HEK293 (cell line): Measurements from ENCODE around the gene FUOM.

Experiments
- ZNF239 ChIP-seq: fragments of 450-650 bp; formaldehyde crosslinking; IDR thresholded peaks from 2 replicates; pipeline ENCODE4 v1.5.1; 2016; ENCODE audit warnings: missing biosample characterization, missing genetic modification characterization
- ZNF510 ChIP-seq: fragments of 450-650 bp; formaldehyde crosslinking; IDR thresholded peaks from 2 replicates; pipeline ENCODE4 v1.5.1; 2018; ENCODE audit warnings: mild to moderate bottlenecking, missing genetic modification characterization, missing biosample characterization; ENCODE audit not compliant: insufficient replicate concordance
- ZNF549 ChIP-seq: fragments of 450-650 bp; IDR thresholded peaks from 2 replicates; pipeline ENCODE4 v1.5.1; 2018; ENCODE audit warnings: missing biosample characterization, missing genetic modification characterization, mild to moderate bottlenecking, inconsistent platforms, moderate library complexity
- TF ChIP-seq, protein P1 (sequence below): fragments of 450-650 bp; formaldehyde crosslinking; IDR thresholded peaks from 2 replicates; pipeline ENCODE4 v1.5.1; 2016; ENCODE audit warnings: missing biosample characterization, missing genetic modification characterization
- TF ChIP-seq, protein P2 (sequence below): fragments of 450-650 bp; formaldehyde crosslinking; IDR thresholded peaks from 2 replicates; pipeline ENCODE4 v1.5.1; 2016; ENCODE audit warnings: missing biosample characterization, missing genetic modification characterization, low read depth
- TF ChIP-seq, protein P3 (sequence below): fragments of 450-650 bp; formaldehyde crosslinking; conservative IDR thresholded peaks from 2 replicates; pipeline ENCODE4 v1.5.1; 2016; ENCODE audit warnings: low read depth, missing biosample characterization, missing genetic modification characterization

DNA sequence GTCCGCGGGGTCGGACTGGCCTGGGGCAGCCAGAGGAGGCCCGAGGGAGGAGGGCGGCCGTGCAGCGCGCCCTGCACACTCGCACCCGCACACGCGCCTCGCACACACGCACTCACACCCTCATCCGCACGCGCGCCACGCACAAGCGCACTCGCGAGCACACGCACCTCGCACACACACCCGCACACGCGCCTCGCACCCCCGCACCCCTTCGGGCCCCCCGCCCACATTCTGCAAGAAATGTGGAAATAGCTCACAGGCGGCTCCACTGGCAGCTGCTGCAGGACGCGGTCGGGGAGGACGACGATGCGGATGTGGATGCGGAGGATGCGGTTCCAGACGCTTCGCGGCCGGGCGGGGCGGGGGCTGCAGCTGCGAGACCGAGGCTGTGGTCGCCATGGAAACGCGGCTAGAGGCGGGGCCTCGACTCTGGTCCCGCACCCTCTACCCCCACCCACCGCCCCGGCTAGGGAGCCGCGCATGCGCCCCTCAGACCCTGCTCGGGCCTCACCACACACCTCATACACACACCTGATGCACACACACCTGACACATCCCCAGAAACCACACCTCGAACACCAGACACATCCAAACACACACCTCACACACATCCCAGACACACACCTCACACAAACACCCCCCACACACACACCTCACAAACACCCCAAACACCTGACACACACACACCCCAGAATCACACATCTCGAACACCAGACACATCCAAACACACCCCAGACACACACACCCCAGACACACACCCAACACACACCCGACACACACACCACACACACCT lies 21.0 kb downstream of the FUOM start, which contains the start of gene CALY:
- TF ChIP-seq, protein P1, sequence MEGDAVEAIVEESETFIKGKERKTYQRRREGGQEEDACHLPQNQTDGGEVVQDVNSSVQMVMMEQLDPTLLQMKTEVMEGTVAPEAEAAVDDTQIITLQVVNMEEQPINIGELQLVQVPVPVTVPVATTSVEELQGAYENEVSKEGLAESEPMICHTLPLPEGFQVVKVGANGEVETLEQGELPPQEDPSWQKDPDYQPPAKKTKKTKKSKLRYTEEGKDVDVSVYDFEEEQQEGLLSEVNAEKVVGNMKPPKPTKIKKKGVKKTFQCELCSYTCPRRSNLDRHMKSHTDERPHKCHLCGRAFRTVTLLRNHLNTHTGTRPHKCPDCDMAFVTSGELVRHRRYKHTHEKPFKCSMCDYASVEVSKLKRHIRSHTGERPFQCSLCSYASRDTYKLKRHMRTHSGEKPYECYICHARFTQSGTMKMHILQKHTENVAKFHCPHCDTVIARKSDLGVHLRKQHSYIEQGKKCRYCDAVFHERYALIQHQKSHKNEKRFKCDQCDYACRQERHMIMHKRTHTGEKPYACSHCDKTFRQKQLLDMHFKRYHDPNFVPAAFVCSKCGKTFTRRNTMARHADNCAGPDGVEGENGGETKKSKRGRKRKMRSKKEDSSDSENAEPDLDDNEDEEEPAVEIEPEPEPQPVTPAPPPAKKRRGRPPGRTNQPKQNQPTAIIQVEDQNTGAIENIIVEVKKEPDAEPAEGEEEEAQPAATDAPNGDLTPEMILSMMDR (tag by site-specific recombination), result no peak
- TF ChIP-seq, protein P2, sequence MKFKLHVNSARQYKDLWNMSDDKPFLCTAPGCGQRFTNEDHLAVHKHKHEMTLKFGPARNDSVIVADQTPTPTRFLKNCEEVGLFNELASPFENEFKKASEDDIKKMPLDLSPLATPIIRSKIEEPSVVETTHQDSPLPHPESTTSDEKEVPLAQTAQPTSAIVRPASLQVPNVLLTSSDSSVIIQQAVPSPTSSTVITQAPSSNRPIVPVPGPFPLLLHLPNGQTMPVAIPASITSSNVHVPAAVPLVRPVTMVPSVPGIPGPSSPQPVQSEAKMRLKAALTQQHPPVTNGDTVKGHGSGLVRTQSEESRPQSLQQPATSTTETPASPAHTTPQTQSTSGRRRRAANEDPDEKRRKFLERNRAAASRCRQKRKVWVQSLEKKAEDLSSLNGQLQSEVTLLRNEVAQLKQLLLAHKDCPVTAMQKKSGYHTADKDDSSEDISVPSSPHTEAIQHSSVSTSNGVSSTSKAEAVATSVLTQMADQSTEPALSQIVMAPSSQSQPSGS (tag by site-specific recombination), result no peak
- no peak for TF ChIP-seq ZNF549 (tag by site-specific recombination)
- peak; percentile 57; the same call in 1 of the 2 replicates for TF ChIP-seq ZNF239 (tag by site-specific recombination)
- no peak for TF ChIP-seq ZNF510 (tag by site-specific recombination)
- TF ChIP-seq, protein P3, sequence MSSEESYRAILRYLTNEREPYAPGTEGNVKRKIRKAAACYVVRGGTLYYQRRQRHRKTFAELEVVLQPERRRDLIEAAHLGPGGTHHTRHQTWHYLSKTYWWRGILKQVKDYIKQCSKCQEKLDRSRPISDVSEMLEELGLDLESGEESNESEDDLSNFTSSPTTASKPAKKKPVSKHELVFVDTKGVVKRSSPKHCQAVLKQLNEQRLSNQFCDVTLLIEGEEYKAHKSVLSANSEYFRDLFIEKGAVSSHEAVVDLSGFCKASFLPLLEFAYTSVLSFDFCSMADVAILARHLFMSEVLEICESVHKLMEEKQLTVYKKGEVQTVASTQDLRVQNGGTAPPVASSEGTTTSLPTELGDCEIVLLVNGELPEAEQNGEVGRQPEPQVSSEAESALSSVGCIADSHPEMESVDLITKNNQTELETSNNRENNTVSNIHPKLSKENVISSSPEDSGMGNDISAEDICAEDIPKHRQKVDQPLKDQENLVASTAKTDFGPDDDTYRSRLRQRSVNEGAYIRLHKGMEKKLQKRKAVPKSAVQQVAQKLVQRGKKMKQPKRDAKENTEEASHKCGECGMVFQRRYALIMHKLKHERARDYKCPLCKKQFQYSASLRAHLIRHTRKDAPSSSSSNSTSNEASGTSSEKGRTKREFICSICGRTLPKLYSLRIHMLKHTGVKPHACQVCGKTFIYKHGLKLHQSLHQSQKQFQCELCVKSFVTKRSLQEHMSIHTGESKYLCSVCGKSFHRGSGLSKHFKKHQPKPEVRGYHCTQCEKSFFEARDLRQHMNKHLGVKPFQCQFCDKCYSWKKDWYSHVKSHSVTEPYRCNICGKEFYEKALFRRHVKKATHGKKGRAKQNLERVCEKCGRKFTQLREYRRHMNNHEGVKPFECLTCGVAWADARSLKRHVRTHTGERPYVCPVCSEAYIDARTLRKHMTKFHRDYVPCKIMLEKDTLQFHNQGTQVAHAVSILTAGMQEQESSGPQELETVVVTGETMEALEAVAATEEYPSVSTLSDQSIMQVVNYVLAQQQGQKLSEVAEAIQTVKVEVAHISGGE, result peak; percentile 26; the same call in 1 of the 2 replicates
